22Rv1 (cell line): Measurements from ENCODE around the gene FAM89A.

Experiments
- ZFX ChIP-seq: fragments of 450-650 bp; IDR thresholded peaks from 2 replicates; pipeline ENCODE4 v1.6.1; 2017; ENCODE audit warnings: antibody characterized with exemption, borderline replicate concordance
- TF ChIP-seq, protein P1 (sequence below): fragments of 450-650 bp; IDR thresholded peaks from 2 replicates; pipeline ENCODE4 v1.5.1; 2017; ENCODE audit warnings: mild to moderate bottlenecking

DNA sequence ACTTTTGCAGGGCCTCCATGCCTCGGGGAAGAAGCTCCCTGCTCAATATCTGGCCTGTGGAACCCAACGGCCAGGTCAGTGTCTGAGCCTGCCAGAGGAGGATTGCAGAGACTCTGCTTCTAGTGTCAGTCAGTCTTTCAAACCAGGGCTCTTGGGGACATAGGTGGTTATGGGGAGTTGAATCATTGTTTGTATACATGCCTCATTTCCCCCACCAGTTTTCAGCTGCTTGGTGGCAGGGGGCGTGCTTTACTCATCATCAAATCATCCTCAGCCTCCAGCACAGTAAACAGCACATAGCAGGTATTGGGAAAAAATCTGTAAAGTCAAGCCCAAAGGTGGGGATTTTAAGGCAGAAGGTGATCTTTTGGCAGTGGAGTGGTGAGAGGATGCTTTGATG lies 17.4 kb upstream of the FAM89A start:
- TF ChIP-seq, protein P1, sequence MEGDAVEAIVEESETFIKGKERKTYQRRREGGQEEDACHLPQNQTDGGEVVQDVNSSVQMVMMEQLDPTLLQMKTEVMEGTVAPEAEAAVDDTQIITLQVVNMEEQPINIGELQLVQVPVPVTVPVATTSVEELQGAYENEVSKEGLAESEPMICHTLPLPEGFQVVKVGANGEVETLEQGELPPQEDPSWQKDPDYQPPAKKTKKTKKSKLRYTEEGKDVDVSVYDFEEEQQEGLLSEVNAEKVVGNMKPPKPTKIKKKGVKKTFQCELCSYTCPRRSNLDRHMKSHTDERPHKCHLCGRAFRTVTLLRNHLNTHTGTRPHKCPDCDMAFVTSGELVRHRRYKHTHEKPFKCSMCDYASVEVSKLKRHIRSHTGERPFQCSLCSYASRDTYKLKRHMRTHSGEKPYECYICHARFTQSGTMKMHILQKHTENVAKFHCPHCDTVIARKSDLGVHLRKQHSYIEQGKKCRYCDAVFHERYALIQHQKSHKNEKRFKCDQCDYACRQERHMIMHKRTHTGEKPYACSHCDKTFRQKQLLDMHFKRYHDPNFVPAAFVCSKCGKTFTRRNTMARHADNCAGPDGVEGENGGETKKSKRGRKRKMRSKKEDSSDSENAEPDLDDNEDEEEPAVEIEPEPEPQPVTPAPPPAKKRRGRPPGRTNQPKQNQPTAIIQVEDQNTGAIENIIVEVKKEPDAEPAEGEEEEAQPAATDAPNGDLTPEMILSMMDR = no peak
- TF ChIP-seq ZFX = no peak
